HepG2 (cell line): ENCODE data around the gene LYSMD3. TPM values are rescaled to one million over a fixed set of nuclear protein-coding genes. Genes with fewer than 3 reads are reported as not detected.
A peak's percentile ranks its signal among the peaks of the same experiment; 100 is the strongest.

Experiments
- ATAC-seq: fragments of 200-7000 bp; cut with Tn5 transposase; 3 replicates; pipeline ENCODE4 v1.9.1; 2020; ENCODE audit warnings: mild to moderate bottlenecking, moderate library complexity
- BruUV-seq: library from RNA; stranded (reverse); fragments of 400-500 nt; replicated peaks from 2 replicates; lab custom pipeline; 2021; lab: Mats Ljungman, UMichigan
- CTCF ChIA-PET: fragments of 300-600 bp; formaldehyde crosslinking; extraction: SDS; loops from one replicate; lab custom pipeline; 2021; ENCODE audit warnings: low total read pairs, inconsistent platforms, low intra/inter-chr PET ratio; lab: Yijun Ruan, JAX
- POLR2A ChIA-PET: fragments of 350-600 bp; sonication (Branson Sonifier 250); formaldehyde crosslinking; loops from one replicate; lab custom pipeline; 2020; ENCODE audit warnings: antibody characterized with exemption, inconsistent platforms; lab: Yijun Ruan, JAX
- DNase-seq: peaks from one replicate; pipeline ENCODE4 v3.0.0-alpha.2; 2015; ENCODE audit warnings: low spot score
- FAIRE-seq: peaks from 3 replicates; lab custom pipeline; 2011; peaks lifted over from hg19 to GRCh38; lab: Jason Lieb, UNC
- H2AFZ ChIP-seq: one replicate; pipeline ENCODE4 v1.6.1; 2011; ENCODE audit warnings: low read length, inconsistent platforms
- H3K27ac ChIP-seq: fragments of 300-600 bp; 3 replicates; pipeline ENCODE4 v1.8.0; 2011; ENCODE audit warnings: mixed run types, mild to moderate bottlenecking, mixed read lengths, low read length, inconsistent platforms; ENCODE audit not compliant: insufficient read depth; ENCODE audit errors: extremely low read length
- H3K27me3 ChIP-seq, 2 experiments: fragments of 200-600 bp in 1 of 2; 2 replicates in 1 of 2; 3 replicates in 1 of 2; pipeline versions ENCODE4 v1.6.0 to v1.8.0; 2011; ENCODE audit warnings: low read length in 2 of 2, mild to moderate bottlenecking in 2 of 2, moderate library complexity in 2 of 2, inconsistent platforms in 1 of 2; ENCODE audit not compliant: insufficient read depth in 2 of 2, control insufficient read depth in 1 of 2
- H3K36me3 ChIP-seq, 2 experiments: fragments of 200-600 bp in 1 of 2; replicated peaks in 1 of 2; 2 replicates in 1 of 2; 3 replicates in 1 of 2; pipeline versions ENCODE4 v1.5.1 to v1.8.0; 2011; ENCODE audit warnings: low read length in 2 of 2, inconsistent platforms in 1 of 2; ENCODE audit not compliant: insufficient read depth in 2 of 2, control insufficient read depth in 1 of 2
- H3K4me1 ChIP-seq: 2 replicates; pipeline ENCODE4 v1.5.1; 2012; ENCODE audit warnings: low read length, inconsistent platforms; ENCODE audit not compliant: insufficient read depth
- H3K4me2 ChIP-seq: 2 replicates; pipeline ENCODE4 v1.6.0; 2011; ENCODE audit warnings: low read depth, low read length, inconsistent platforms
- H3K4me3 ChIP-seq, 3 experiments: fragments of 200-600 bp in 1 of 3; sonication (generic), shearing (Covaris generic) in 1 of 3; replicated peaks in 1 of 3; 2 replicates each; pipeline ENCODE4 v1.5.1; 2011 to 2016; ENCODE audit warnings: low read length in 3 of 3, inconsistent platforms in 2 of 3, low read depth in 2 of 3, mild to moderate bottlenecking in 2 of 3, control low read depth in 1 of 3, mixed read lengths in 1 of 3; ENCODE audit not compliant: insufficient read depth in 1 of 3
- H3K79me2 ChIP-seq: one replicate; pipeline ENCODE4 v1.6.1; 2011; ENCODE audit warnings: low read length, inconsistent platforms; ENCODE audit not compliant: insufficient read depth
- H3K9ac ChIP-seq: 2 replicates; pipeline ENCODE4 v1.6.0; 2011; ENCODE audit warnings: mild to moderate bottlenecking, low read depth, low read length, inconsistent platforms; ENCODE audit not compliant: insufficient read depth
- H3K9me3 ChIP-seq: 2 replicates; pipeline ENCODE4 v1.5.1; 2012; ENCODE audit warnings: mild to moderate bottlenecking, low read length
- H4K20me1 ChIP-seq: 2 replicates; pipeline ENCODE4 v1.6.0; 2011; ENCODE audit warnings: inconsistent platforms, mild to moderate bottlenecking, low read length, moderate library complexity; ENCODE audit not compliant: insufficient read depth
- BCL6 ChIP-seq: IDR thresholded peaks from 2 replicates; pipeline ENCODE4 v1.6.1; 2016; ENCODE audit warnings: missing genetic modification reagents, missing compliant biosample characterization
- CTCF ChIP-seq: sonication (generic); formaldehyde crosslinking; IDR thresholded peaks from 2 replicates; pipeline ENCODE4 v1.5.0; 2020; ENCODE audit warnings: mild to moderate bottlenecking, missing genetic modification reagents, moderate library complexity
- DPF2 ChIP-seq: sonication (generic); formaldehyde crosslinking; IDR thresholded peaks from 2 replicates; pipeline ENCODE4 v1.4.0; 2020; ENCODE audit warnings: mild to moderate bottlenecking, low read depth, missing genetic modification reagents, borderline replicate concordance
- GATAD1 ChIP-seq: IDR thresholded peaks from 2 replicates; pipeline ENCODE4 v1.6.1; 2016; ENCODE audit warnings: missing genetic modification reagents, missing compliant biosample characterization
- GTF2F1 ChIP-seq: fragments of 150-350 bp; IDR thresholded peaks from 2 replicates; pipeline ENCODE4 v1.6.1; 2014; ENCODE audit warnings: low read length
- MTF2 ChIP-seq: sonication (generic); formaldehyde crosslinking; IDR thresholded peaks from 2 replicates; pipeline ENCODE4 v1.5.0; 2020; ENCODE audit warnings: missing genetic modification reagents, borderline replicate concordance
- NFIC ChIP-seq: IDR thresholded peaks from 2 replicates; pipeline ENCODE4 v1.6.1; 2012; ENCODE audit warnings: mild to moderate bottlenecking, low read length, inconsistent platforms
- PTBP1 ChIP-seq: fragments of 200-400 bp; formaldehyde crosslinking; IDR thresholded peaks from 2 replicates; pipeline ENCODE4 v1.6.1; 2018; ENCODE audit warnings: low read length, low read depth; ENCODE audit not compliant: poor library complexity, severe bottlenecking
- RAD51 ChIP-seq: fragments of 450-650 bp; IDR thresholded peaks from 2 replicates; pipeline ENCODE4 v1.6.1; 2016; ENCODE audit warnings: borderline replicate concordance
- SNAI1 ChIP-seq: sonication (generic); formaldehyde crosslinking; IDR thresholded peaks from 2 replicates; pipeline ENCODE4 v1.5.0; 2020; ENCODE audit warnings: mild to moderate bottlenecking, missing genetic modification reagents, borderline replicate concordance
- STAG1 ChIP-seq: sonication (generic); formaldehyde crosslinking; IDR thresholded peaks from 2 replicates; pipeline ENCODE4 v1.4.0; 2020; ENCODE audit warnings: missing genetic modification reagents
- ZBTB33 ChIP-seq: sonication (generic); formaldehyde crosslinking; IDR thresholded peaks from 2 replicates; pipeline ENCODE4 v1.4.0; 2020; ENCODE audit warnings: missing genetic modification reagents
- ZFP37 ChIP-seq: sonication (generic); formaldehyde crosslinking; IDR thresholded peaks from 2 replicates; pipeline ENCODE4 v1.4.0; 2020; ENCODE audit warnings: missing genetic modification reagents, borderline replicate concordance
- ZFP62 ChIP-seq: sonication (generic); formaldehyde crosslinking; IDR thresholded peaks from 2 replicates; pipeline ENCODE4 v1.4.0; 2020; ENCODE audit warnings: missing genetic modification reagents
- ZMYM4 ChIP-seq: sonication (generic); formaldehyde crosslinking; IDR thresholded peaks from 2 replicates; pipeline ENCODE4 v1.8.1; 2023; ENCODE audit warnings: mild to moderate bottlenecking, missing genetic modification reagents
- ZNF12 ChIP-seq: sonication (generic); formaldehyde crosslinking; IDR thresholded peaks from 2 replicates; pipeline ENCODE4 v1.5.0; 2020; ENCODE audit warnings: missing genetic modification reagents
- ZNF362 ChIP-seq: sonication (generic); formaldehyde crosslinking; IDR thresholded peaks from 2 replicates; pipeline ENCODE4 v1.4.0; 2020; ENCODE audit warnings: missing genetic modification reagents, mild to moderate bottlenecking, borderline replicate concordance
- ZNF501 ChIP-seq: sonication (generic); formaldehyde crosslinking; IDR thresholded peaks from 2 replicates; pipeline ENCODE4 v1.5.1; 2020; ENCODE audit warnings: mild to moderate bottlenecking, moderate library complexity, missing genetic modification reagents
- ZNF547 ChIP-seq: sonication (generic); formaldehyde crosslinking; IDR thresholded peaks from 2 replicates; pipeline ENCODE4 v1.5.1; 2020; ENCODE audit warnings: mild to moderate bottlenecking, missing genetic modification reagents
- ZNF703 ChIP-seq: sonication (generic); formaldehyde crosslinking; IDR thresholded peaks from 2 replicates; pipeline ENCODE4 v1.5.1; 2020; ENCODE audit warnings: missing genetic modification reagents, mild to moderate bottlenecking, moderate library complexity, borderline replicate concordance
- WGBS: methylation state at CpG from one replicate; pipeline ENCODE4 v1.1.6; 2017; ENCODE audit warnings: low lambda C conversion rate; 5-methylcytosine and 5-hydroxymethylcytosine counted together
- in situ Hi-C: cut with HindIII; loops from 2 replicates; pipeline ENCODE4 v1.10.0; 2017; ENCODE audit warnings: low pct_unique_long_range_greater_than_20kb; ENCODE audit not compliant: extremely low pct_ligation_motif_present
- intact Hi-C: fragments of 100-400 bp; cut with micrococcal nuclease; formaldehyde crosslinking; loops from one replicate; pipeline ENCODE4 v1.10.0; 2022; ENCODE audit not compliant: unreplicated experiment
- polyA plus RNA-seq, 8 experiments: library from polyadenylated mRNA; depleted of rRNA in 3 of 8; stranded (reverse) in 7 of 8; unstranded in 1 of 8; fragments of >200 nt; fragmentation: Illumina TruSeq in 4 of 8; extraction: Trizol in 4 of 8; gene quantifications; 2 replicates each; pipeline versions ENCODE4 v1.2.1 to v1.2.3, GENCODE V29; 2011 to 2016; ENCODE audit warnings: low read depth in 4 of 8, missing spikeins in 1 of 8, mixed read lengths in 1 of 8; ENCODE audit not compliant: insufficient read depth in 1 of 8
- total RNA-seq, 5 experiments: library from RNA; depleted of rRNA; stranded (reverse); fragments of >200 nt; fragmentation: Illumina TruSeq; extraction: Trizol; gene quantifications; 2 replicates each; pipeline ENCODE4 v1.2.3, GENCODE V29; 2016; ENCODE audit warnings: low read depth in 1 of 5

The LYSMD3 gene
- total and polyA plus RNA-seq, 2 of the 13 experiments (the other 11 are each of a cell fraction or from before 2014, with no cell fraction given) = 9.1 to 13.8 TPM

DNA sequence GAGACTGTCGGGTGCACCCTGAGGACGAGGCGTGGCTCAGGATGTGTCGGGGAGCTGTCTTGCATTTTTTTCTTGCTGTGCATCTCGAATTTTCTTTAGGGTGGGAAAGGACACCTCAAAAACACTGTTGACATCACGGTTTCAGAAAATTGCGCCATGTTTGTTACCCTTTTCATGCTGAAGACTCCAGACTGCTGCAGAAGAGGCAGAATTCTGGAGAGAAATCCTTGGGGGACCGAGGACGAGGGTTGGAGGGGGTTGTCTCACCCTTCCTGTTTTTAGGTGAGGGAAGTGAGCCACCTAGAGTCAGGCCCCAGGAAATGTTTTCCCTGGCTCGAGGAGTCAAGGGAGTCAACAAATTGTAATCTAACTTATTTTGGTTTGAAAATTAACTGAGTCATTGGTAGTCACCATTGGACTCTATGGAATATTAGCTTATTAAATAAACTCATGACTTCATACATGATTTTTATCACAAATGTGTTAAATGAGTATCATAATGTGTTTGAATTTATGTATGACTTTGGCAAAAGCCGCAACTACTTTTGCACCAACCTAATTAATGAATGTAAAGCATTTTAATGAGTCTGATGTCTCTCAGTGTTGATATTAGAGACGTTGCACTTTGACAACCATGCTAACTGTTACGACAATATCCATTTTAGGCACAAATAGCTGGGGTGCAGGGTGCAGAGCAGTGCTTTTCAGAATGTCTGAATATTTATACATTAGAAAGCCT lies 724 bp upstream of the LYSMD3 start:
- H3K27me3 ChIP-seq = peaks cover 0 to 4% of the 10 kb centered on the region in 2 experiments; a peak in 1 of 5 replicates
- intact Hi-C loops = loop anchor here (1.0 kb wide), 3 partner anchors 56 to 121 kb away; partner anchors contain the start of genes CETN3, MBLAC2 and POLR3G
- ATAC-seq = peak; percentile 77
- H3K4me2 ChIP-seq = peak overlapping the region; percentile 79
- DNase-seq = peak; percentile 67
- H3K4me1 ChIP-seq = peaks cover 30% of the 10 kb centered on the region
- peak; percentile 23 for FAIRE-seq
- peak overlapping the region; percentile 73 for H3K9ac ChIP-seq
- ChIA-PET POLR2A (interaction anchor here (1.0 kb wide), 1 partner anchor 120 kb away, joined by 4 read pairs; the partner anchor contains the start of gene CETN3), CTCF (interaction anchor here (1.2 to 3.1 kb wide), 2 partner anchors 89 to 144 kb away, joined by 3 to 35 read pairs; no protein-coding TSS in a partner anchor)
- in situ Hi-C loops = loop anchor here (10.0 kb wide), 1 partner anchor 95 kb away; no protein-coding TSS in a partner anchor
- 8% methylated on average over 13 of the region's 13 CpGs for WGBS
- peak overlapping the region; percentile 86 for H2AFZ ChIP-seq
- peaks cover 34% of the 10 kb centered on the region for H3K79me2 ChIP-seq
- no peaks in the 10 kb centered on the region for H3K36me3 ChIP-seq
- peak overlapping the region; percentile 84 to 99 (median 97) for H3K4me3 ChIP-seq
- TSS peak; percentile 91 for BruUV-seq
- peak overlapping the region; percentile 52 for H3K27ac ChIP-seq
- H3K9me3 ChIP-seq = no peaks in the 10 kb centered on the region
- no peaks in the 10 kb centered on the region; the same call in 1 of the 2 replicates for H4K20me1 ChIP-seq
- TF ChIP-seq GTF2F1 (no peak), DPF2 (CRISPR knock-in tag) (no peak), SNAI1 (no peak), ZFP37 (CRISPR knock-in tag) (no peak), ZNF703 (CRISPR knock-in tag) (no peak), ZNF501 (CRISPR knock-in tag) (peak; percentile 81), PTBP1 (no peak), GATAD1 (CRISPR knock-in tag) (no peak), RAD51 (no peak), ZNF362 (CRISPR knock-in tag) (peak; percentile 49; the same call in 1 of the 2 replicates), ZFP62 (CRISPR knock-in tag) (no peak), ZNF547 (CRISPR knock-in tag) (no peak), ZNF12 (CRISPR knock-in tag) (no peak), ZMYM4 (CRISPR knock-in tag) (no peak), CTCF (CRISPR knock-in tag) (peak; percentile 83), STAG1 (CRISPR knock-in tag) (peak; percentile 71), BCL6 (no peak), MTF2 (CRISPR knock-in tag) (no peak; the same call in 1 of the 2 replicates), NFIC (no peak), ZBTB33 (no peak)
